Measurements from ENCODE around the gene METTL4.

DNA sequence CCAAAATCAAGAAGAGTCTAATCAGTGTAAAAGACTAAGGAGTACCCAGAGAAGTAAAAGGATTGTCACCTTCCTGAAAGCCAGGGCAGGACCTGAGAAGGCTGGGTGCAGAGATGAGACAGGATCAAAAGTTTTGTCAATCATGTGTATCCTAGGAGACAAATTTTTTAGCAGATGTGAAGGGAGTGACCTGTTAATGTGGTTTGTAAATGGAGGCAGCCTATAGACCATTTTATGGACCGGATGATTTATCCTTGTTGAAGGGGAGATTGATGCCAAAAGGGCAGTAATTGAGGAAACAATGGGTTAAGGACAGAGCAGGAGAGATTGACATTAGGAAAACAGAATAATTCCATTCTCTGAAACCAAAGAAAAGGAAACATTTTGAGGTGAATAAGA, 865 bp upstream of the METTL4 start:
- TF ChIP-seq, protein P1, sequence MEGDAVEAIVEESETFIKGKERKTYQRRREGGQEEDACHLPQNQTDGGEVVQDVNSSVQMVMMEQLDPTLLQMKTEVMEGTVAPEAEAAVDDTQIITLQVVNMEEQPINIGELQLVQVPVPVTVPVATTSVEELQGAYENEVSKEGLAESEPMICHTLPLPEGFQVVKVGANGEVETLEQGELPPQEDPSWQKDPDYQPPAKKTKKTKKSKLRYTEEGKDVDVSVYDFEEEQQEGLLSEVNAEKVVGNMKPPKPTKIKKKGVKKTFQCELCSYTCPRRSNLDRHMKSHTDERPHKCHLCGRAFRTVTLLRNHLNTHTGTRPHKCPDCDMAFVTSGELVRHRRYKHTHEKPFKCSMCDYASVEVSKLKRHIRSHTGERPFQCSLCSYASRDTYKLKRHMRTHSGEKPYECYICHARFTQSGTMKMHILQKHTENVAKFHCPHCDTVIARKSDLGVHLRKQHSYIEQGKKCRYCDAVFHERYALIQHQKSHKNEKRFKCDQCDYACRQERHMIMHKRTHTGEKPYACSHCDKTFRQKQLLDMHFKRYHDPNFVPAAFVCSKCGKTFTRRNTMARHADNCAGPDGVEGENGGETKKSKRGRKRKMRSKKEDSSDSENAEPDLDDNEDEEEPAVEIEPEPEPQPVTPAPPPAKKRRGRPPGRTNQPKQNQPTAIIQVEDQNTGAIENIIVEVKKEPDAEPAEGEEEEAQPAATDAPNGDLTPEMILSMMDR (IDR thresholded peaks at IDR 0.05): no peak
- no peak for TF ChIP-seq POLR2A (IDR thresholded peaks at IDR 0.05)
